Lung (tissue), 12 donors: ENCODE measurements around the gene SACM1L. TPM values are rescaled to one million over a fixed set of nuclear protein-coding genes. Genes with fewer than 3 reads are reported as not detected.
A peak's percentile ranks its signal among the peaks of the same experiment; 100 is the strongest.

Experiments used
- ATAC-seq: fragments of 200-7000 bp; cut with Tn5 transposase; one replicate; pipeline ENCODE4 v1.9.1; 2020; ENCODE audit warnings: moderate number of reproducible peaks; ENCODE audit not compliant: insufficient read depth, low FRiP score
- DNase-seq, 3 donors: peaks; one replicate each; pipeline ENCODE4 v3.0.0-alpha.2; 2013 to 2017
- H3K27ac ChIP-seq, 2 donors: one replicate each; pipeline ENCODE4 v1.5.1; 2013; ENCODE audit warnings: mild to moderate bottlenecking in 2 of 2, moderate library complexity in 2 of 2, control low read depth in 1 of 2, inconsistent platforms in 1 of 2, low read depth in 1 of 2, low read length in 1 of 2
- H3K27me3 ChIP-seq, 3 donors: one replicate each; pipeline ENCODE4 v1.5.1; 2013; ENCODE audit warnings: low read length in 2 of 3; ENCODE audit not compliant: control insufficient read depth in 3 of 3, insufficient read depth in 3 of 3
- H3K36me3 ChIP-seq, 4 donors: one replicate each; pipeline ENCODE4 v1.5.1; 2013; ENCODE audit warnings: low read length in 4 of 4, mild to moderate bottlenecking in 1 of 4, moderate library complexity in 1 of 4; ENCODE audit not compliant: control insufficient read depth in 4 of 4, insufficient read depth in 4 of 4
- H3K4me1 ChIP-seq, 5 donors: one replicate each; pipeline ENCODE4 v1.5.1; 2013; ENCODE audit warnings: low read length in 5 of 5, mild to moderate bottlenecking in 2 of 5, moderate library complexity in 1 of 5; ENCODE audit not compliant: control insufficient read depth in 5 of 5, insufficient read depth in 5 of 5
- H3K4me3 ChIP-seq: one replicate; pipeline ENCODE4 v1.5.1; 2013; ENCODE audit warnings: mild to moderate bottlenecking, control low read depth, moderate library complexity
- H3K9ac ChIP-seq, 2 donors: one replicate each; pipeline ENCODE4 v1.5.1; 2013; ENCODE audit warnings: low read length in 2 of 2, control low read depth in 1 of 2; ENCODE audit not compliant: insufficient read depth in 1 of 2
- H3K9me3 ChIP-seq, 4 donors: one replicate each; pipeline ENCODE4 v1.5.1; 2013; ENCODE audit warnings: low read length in 3 of 4, mild to moderate bottlenecking in 1 of 4, moderate library complexity in 1 of 4; ENCODE audit not compliant: control insufficient read depth in 4 of 4, insufficient read depth in 3 of 4
- WGBS, 2 donors: extraction: QIAGEN DNeasy Blood & Tissue Kit; methylation state at CpG; one replicate each; pipeline ENCODE4 v1.1.7; 2013; 5-methylcytosine and 5-hydroxymethylcytosine counted together
- polyA plus RNA-seq, 2 donors: library from polyadenylated mRNA; stranded (reverse); fragments of 200-250 nt; gene quantifications; one replicate each; pipeline ENCODE4 v1.2.1, GENCODE V29; 2013
- total RNA-seq, 2 donors: library from RNA; depleted of rRNA in 1 of 2; stranded (reverse); fragments of >200 nt in 1 of 2; gene quantifications; one replicate each; pipeline ENCODE4 v1.2.1, GENCODE V29; 2014 to 2021
- TF ChIP-seq, protein P1 (sequence below): IDR thresholded peaks from 2 replicates; pipeline ENCODE4 v1.5.1; 2012; ENCODE audit warnings: mild to moderate bottlenecking; ENCODE audit errors: control extremely low read depth, extremely low read depth
- donor health status: control.
- donor health status: control.
- donor health status: Bipolar disorder and iron deficiency.
- donor health status: healthy.
- donor health status: DM: yes; HTN: yes; CAD: no.

The SACM1L gene
- total and polyA plus RNA-seq, 4 donors: 23.3 to 117 (median 43.8) TPM

DNA sequence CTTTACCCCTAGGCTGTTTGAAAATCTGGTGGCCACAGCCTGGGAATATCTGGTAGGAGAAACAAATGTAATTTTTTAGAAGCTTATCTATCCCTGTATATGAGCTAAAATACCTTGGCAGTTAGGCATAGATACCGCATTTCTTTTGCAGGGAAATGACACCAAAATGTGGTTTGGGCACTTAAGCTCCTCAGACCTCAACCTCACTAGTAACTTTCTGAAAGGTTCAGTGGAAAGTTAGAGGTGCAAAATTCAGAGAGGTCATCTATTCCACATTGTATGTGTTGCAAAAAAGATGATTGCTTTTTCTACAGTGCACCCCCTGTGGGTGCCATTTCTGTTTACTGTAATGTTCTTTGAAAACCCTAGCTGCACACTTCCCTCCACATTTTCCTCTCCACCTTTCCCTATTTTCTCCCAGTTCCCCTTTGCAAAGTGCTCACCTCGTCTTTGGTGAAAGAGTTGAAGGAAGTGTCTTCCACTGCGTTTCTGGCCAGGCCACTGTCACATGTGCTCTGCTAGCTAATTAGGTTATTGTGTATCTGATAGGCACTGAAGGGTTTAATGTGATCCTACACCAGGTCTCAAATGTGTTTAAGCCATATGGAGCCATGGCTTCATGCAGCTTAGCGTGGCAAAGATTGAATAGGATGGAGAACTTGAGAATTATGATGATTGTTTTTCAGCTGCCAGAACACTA is 1.3 kb downstream of the SACM1L start:
- DNase-seq (peak in 1 of 3 donors; percentile 12), ATAC-seq (no peak)
- TF ChIP-seq, protein P1, sequence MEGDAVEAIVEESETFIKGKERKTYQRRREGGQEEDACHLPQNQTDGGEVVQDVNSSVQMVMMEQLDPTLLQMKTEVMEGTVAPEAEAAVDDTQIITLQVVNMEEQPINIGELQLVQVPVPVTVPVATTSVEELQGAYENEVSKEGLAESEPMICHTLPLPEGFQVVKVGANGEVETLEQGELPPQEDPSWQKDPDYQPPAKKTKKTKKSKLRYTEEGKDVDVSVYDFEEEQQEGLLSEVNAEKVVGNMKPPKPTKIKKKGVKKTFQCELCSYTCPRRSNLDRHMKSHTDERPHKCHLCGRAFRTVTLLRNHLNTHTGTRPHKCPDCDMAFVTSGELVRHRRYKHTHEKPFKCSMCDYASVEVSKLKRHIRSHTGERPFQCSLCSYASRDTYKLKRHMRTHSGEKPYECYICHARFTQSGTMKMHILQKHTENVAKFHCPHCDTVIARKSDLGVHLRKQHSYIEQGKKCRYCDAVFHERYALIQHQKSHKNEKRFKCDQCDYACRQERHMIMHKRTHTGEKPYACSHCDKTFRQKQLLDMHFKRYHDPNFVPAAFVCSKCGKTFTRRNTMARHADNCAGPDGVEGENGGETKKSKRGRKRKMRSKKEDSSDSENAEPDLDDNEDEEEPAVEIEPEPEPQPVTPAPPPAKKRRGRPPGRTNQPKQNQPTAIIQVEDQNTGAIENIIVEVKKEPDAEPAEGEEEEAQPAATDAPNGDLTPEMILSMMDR: no peak
- Histone ChIP-seq H3K27ac (peak overlapping the region in 1 of 2 donors; percentile 96), H3K9me3 (no peaks in the 10 kb centered on the region), H3K4me1 (peaks cover 4 to 38% (median 25%) of the 10 kb centered on the region in 5 donors), H3K4me3 (no peak overlapping the region), H3K36me3 (peaks cover 0 to 7% (median 2%) of the 10 kb centered on the region in 4 donors), H3K27me3 (no peaks in the 10 kb centered on the region), H3K9ac (peak overlapping the region; percentile 41 to 89)
- WGBS, 2 donors: 13 to 16% methylated on average over 4 of the region's 4 CpGs

DNA sequence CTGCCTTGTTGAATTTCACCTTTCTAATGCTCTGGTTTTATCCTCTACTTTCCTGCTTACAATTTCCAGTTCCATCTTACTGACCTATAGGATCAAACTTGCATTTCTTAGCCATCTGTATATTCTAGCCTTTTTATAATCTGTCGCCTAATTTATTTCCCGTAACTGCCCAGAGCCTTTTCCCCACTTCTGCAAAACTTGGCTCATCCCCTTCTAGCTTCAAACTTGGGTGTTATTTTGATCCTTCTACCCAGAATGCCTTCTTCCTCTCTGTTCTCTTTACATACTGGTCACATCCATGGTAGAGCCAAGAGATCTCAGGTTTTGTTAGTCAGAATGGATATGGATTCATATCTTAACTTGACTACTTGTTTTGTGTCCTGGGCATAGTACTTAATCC is 2.6 kb downstream of the SACM1L start:
- WGBS, 2 donors: 64 to 87% methylated on average over 2 of the region's 2 CpGs
- peaks cover 6 to 38% (median 23%) of the 10 kb centered on the region in 5 donors for H3K4me1 ChIP-seq

DNA sequence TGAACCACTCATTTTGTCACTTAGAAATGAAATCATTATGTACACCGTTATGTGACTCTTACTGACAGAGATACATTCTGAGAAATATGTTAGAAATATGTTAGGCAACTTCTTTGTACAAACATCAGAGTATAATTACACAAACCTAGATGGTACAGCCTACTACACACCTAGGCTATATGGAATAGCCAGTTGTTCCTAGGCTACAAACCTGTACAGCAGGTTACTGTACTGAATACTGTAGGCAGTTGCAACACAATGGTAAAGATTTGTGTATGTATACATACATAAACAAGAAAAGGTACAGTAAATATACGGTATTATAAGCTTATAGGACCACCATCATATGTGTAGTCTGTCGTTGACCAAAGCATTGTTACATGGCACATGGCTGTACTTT is 3.7 kb downstream of the SACM1L start:
- DNase-seq (no peak), ATAC-seq (no peak)
- no peaks in the 10 kb centered on the region for H3K9me3 ChIP-seq
- no peaks in the 10 kb centered on the region for H3K27me3 ChIP-seq
- 69 to 80% methylated on average over 3 of the region's 3 CpGs for WGBS, 2 donors
- H3K27ac ChIP-seq: no peak overlapping the region
- no peak overlapping the region for H3K9ac ChIP-seq
- no peak overlapping the region for H3K4me3 ChIP-seq
- peaks cover 6 to 38% (median 23%) of the 10 kb centered on the region in 5 donors for H3K4me1 ChIP-seq
- peaks cover 0 to 7% (median 3%) of the 10 kb centered on the region in 4 donors for H3K36me3 ChIP-seq
- TF ChIP-seq, protein P1: no peak

More for the DNA sequence above, 2.6 kb downstream of the SACM1L start:
- TF ChIP-seq, protein P1: no peak
- Histone ChIP-seq H3K36me3 (peaks cover 0 to 7% (median 3%) of the 10 kb centered on the region in 4 donors), H3K9ac (no peak overlapping the region), H3K27ac (peak overlapping the region in 1 of 2 donors; percentile 0), H3K9me3 (no peaks in the 10 kb centered on the region), H3K4me3 (no peak overlapping the region), H3K27me3 (no peaks in the 10 kb centered on the region)
- DNase-seq (no peak), ATAC-seq (no peak)
